Naive thymus-derived CD4-positive, alpha-beta T cell (primary cell): ENCODE data around the gene RPS2. TPM values are rescaled to one million over a fixed set of nuclear protein-coding genes. Genes with fewer than 3 reads are reported as not detected.
"Not testable (repeated sequence)": the region's sequence is repeated elsewhere in the genome, so short reads cannot be mapped to it uniquely, and the experiment has no call there.

ENCODE experiments used
- ATAC-seq: fragments of 150-1000 bp; cut with Tn5 transposase; 2 replicates; pipeline ENCODE4 v1.10.0; 2021; ENCODE audit warnings: mild to moderate bottlenecking, moderate library complexity
- CTCF ChIA-PET: fragments of 350-600 bp; sonication (Branson Sonifier 250); formaldehyde crosslinking; loops from one replicate; lab custom pipeline; 2021; ENCODE audit warnings: antibody characterized with exemption; lab: Charles Lee
- POLR2A ChIA-PET: fragments of 350-600 bp; sonication (Branson Sonifier 250); formaldehyde crosslinking; loops from one replicate; lab custom pipeline; 2021; ENCODE audit warnings: antibody characterized with exemption, inconsistent platforms; lab: Charles Lee
- DNase-seq, 9 donors: peaks; one replicate each; pipeline versions ENCODE4 v3.0.0 to v3.0.0-alpha.2; 2020 to 2022; ENCODE audit warnings: mixed read lengths in 1 of 9
- H3K27ac ChIP-seq: one replicate; pipeline ENCODE4 v1.7.0; 2013; ENCODE audit warnings: mild to moderate bottlenecking, low read depth, low read length, moderate library complexity
- H3K27me3 ChIP-seq, 2 donors: one replicate each; pipeline ENCODE4 v1.7.0; 2013; ENCODE audit warnings: low read length in 2 of 2, mild to moderate bottlenecking in 2 of 2, moderate library complexity in 2 of 2; ENCODE audit not compliant: control insufficient read depth in 2 of 2, insufficient read depth in 2 of 2
- H3K36me3 ChIP-seq, 3 experiments: 1 replicate in 2 of 3; 2 replicates in 1 of 3; pipeline ENCODE4 v1.7.0; 2013; ENCODE audit warnings: low read length in 3 of 3, mild to moderate bottlenecking in 3 of 3, moderate library complexity in 1 of 3; ENCODE audit not compliant: insufficient read depth in 3 of 3, control insufficient read depth in 2 of 3
- H3K4me1 ChIP-seq, 2 donors: one replicate each; pipeline ENCODE4 v1.7.0; 2013; ENCODE audit warnings: low read length in 2 of 2, mild to moderate bottlenecking in 2 of 2, moderate library complexity in 1 of 2; ENCODE audit not compliant: control insufficient read depth in 2 of 2, insufficient read depth in 2 of 2
- H3K4me3 ChIP-seq: 2 replicates; pipeline ENCODE4 v1.7.0; 2013; ENCODE audit warnings: mild to moderate bottlenecking, low read length
- H3K9me3 ChIP-seq, 3 experiments: 1 replicate in 2 of 3; 2 replicates in 1 of 3; pipeline ENCODE4 v1.7.0; 2013; ENCODE audit warnings: low read length in 3 of 3; ENCODE audit not compliant: control insufficient read depth in 2 of 3
- H3K27ac Mint-ChIP-seq, 9 donors: one replicate each; pipeline ENCODE4 v1.8.0; 2020 to 2022; ENCODE audit warnings: mixed read lengths in 9 of 9, mild to moderate bottlenecking in 8 of 9, moderate library complexity in 5 of 9, inconsistent platforms in 2 of 9
- H3K27me3 Mint-ChIP-seq, 5 donors: one replicate each; pipeline ENCODE4 v1.8.0; 2021 to 2022; ENCODE audit warnings: mixed read lengths in 5 of 5, mild to moderate bottlenecking in 1 of 5
- H3K36me3 Mint-ChIP-seq, 5 donors: one replicate each; pipeline ENCODE4 v1.8.0; 2020 to 2022; ENCODE audit warnings: mixed read lengths in 5 of 5, mild to moderate bottlenecking in 3 of 5, inconsistent platforms in 1 of 5
- H3K4me1 Mint-ChIP-seq, 7 donors: one replicate each; pipeline ENCODE4 v1.8.0; 2020 to 2022; ENCODE audit warnings: mixed read lengths in 7 of 7, mild to moderate bottlenecking in 3 of 7, inconsistent platforms in 1 of 7
- H3K4me3 Mint-ChIP-seq, 10 donors: one replicate each; pipeline ENCODE4 v1.8.0; 2020 to 2022; ENCODE audit warnings: mild to moderate bottlenecking in 10 of 10, mixed read lengths in 10 of 10, moderate library complexity in 6 of 10, inconsistent platforms in 2 of 10
- H3K9me3 Mint-ChIP-seq, 11 donors: one replicate each; pipeline ENCODE4 v1.8.0; 2020 to 2022; ENCODE audit warnings: mixed read lengths in 11 of 11, mild to moderate bottlenecking in 4 of 11, inconsistent platforms in 1 of 11, moderate library complexity in 1 of 11
- intact Hi-C, 2 donors: fragments of 100-400 bp; cut with micrococcal nuclease; formaldehyde crosslinking; loops; one replicate each; pipeline ENCODE4 v1.15.1; 2023
- polyA plus RNA-seq, 2 donors: library from polyadenylated mRNA; unstranded; fragments of 300-500 nt; fragmentation: Illumina TruSeq; gene quantifications; one replicate each; pipeline ENCODE4 v1.2.3, GENCODE V29; 2021
- total RNA-seq, 6 experiments: library from RNA in 5 of 6; stranded (reverse) in 5 of 6; gene quantifications; 1 replicate in 5 of 6; 2 replicates in 1 of 6; pipeline ENCODE4 v1.2.3 and lab custom pipeline; 2021 to 2026

RPS2 gene
- total and polyA plus RNA-seq, 7 experiments from 2014 or later = 2,562 to 7,254 (median 3,209) TPM

DNA sequence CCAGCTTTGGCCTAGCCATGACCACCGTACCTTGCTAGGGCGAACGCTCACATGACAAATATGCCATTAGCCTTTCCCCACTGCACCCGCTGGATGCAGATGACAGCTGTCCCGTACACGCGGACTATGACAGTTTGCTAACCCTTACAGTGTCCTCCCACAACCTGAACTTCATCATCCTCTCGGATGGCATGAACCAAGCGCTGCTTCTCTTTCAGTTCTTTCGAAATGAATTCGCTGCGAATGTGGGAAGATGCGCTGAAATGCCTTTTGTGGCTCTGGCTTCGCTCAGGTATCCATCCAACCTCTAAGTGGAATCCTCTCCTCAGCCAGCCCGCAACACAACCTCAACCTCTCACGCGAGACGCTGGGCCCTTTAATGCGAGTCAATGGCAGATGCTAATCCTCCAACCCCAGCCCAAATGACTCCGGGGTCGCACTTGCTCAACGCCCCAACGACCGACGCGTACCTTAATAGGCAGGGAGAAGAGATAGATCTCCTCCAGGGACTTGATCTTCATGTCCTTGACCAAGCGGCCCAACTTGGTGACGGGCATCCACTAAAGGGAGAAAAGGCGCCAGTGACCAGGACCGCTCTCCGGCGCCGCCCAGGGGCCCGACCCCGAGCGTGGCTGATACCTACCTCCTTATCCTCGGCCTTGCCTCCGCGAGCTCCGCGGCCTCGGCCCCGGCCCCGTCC is 670 bp downstream of the RPS2 start:
- intact Hi-C loops = loop anchor here (1.0 to 10.0 kb wide), 11 partner anchors 8 to 1283 kb away; partner anchors contain the start of genes TBL3 (in 2 of the 2), ZNF598 (in 2 of the 2), ATP6V0C (in 1 of the 2) and CRAMP1 (in 1 of the 2)
- peaks cover 8 to 26% (median 10%) of the 10 kb centered on the region in 3 experiments for H3K36me3 ChIP-seq
- Mint-ChIP-seq H3K9me3 (peaks cover 0 to 3% (median 0%) of the 10 kb centered on the region in 11 donors), H3K27me3 (no peaks in the 10 kb centered on the region), H3K4me3 (peak overlapping the region; percentile 89 to 97 (median 94)), H3K27ac (peak overlapping the region; percentile 88 to 97 (median 96)), H3K36me3 (peaks cover 3 to 25% (median 10%) of the 10 kb centered on the region in 5 donors), H3K4me1 (peaks cover 21 to 49% (median 32%) of the 10 kb centered on the region in 7 donors)
- H3K27me3 ChIP-seq = no peaks in the 10 kb centered on the region
- POLR2A ChIA-PET = interaction anchor here (0.6 to 3.5 kb wide), 37 partner anchors 8 to 1584 kb away, joined by 3 to 61 read pairs (median 5); partner anchors contain the start of genes AMDHD2, CEMP1, FAHD1 and GFER
- H3K27ac ChIP-seq = peak overlapping the region; percentile 100
- peak overlapping the region; percentile 81 for H3K4me3 ChIP-seq
- peak; percentile 24 for ATAC-seq
- H3K4me1 ChIP-seq = peaks cover 27 to 43% of the 10 kb centered on the region in 2 donors
- CTCF ChIA-PET = interaction anchor here (0.6 kb wide), 1 partner anchor 41 kb away, joined by 3 read pairs; no protein-coding TSS in a partner anchor
- DNase-seq = peak in 1 of 9 donors; percentile 51
- H3K9me3 ChIP-seq = no peaks in the 10 kb centered on the region

DNA sequence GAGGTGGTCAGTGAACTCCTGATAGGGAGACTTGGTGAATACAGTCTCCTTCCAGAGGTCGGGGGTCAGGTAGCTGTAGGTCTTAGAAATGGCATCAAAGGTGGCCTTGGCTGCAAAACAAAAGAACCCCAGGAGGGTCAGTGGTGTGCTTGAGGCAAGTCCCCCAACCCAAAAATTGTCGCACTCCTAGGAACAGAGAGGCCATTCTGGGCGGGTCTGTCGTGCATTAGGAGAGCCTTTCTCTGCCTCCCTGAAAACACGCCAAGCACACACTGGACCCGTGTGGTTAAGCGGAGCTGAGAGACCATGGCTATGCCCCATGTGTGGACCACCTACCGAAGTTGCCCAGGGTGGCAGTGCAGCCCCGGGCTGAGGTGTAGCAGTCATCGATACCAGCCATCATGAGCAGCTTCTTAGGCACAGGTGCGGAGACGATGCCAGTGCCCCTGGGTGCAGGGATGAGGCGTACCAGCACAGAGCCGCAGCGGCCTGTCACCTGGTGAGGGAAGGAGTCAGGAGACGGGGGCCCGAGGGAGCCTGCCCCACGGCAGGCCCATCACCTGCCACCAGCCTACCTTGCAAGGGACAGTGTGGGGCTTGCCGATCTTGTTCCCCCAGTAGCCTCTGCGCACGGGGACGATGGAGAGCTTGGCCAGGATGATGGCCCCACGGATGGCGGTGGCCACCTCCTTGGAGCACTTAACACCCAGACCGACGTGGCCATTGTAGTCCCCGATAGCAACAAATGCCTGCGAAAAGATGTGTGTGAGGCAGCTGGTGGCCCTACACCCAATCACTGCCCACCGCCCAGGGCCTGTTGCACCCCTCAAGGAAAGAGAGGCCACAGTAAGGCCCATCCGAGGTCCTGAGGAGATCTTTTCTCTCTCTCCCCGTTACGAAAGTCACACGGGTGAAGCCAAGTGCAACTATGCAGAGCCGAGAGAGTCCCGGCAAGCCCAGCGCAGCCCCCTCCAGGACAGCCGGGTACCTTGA is 2.2 kb downstream of the RPS2 start:
- H3K9me3 Mint-ChIP-seq, ATAC-seq, H3K27me3 Mint-ChIP-seq, H3K27me3 ChIP-seq, H3K4me3 ChIP-seq, CTCF ChIA-PET, DNase-seq, H3K9me3 ChIP-seq: not testable (repeated sequence)
- Histone ChIP-seq H3K36me3 (peaks cover 8 to 26% (median 10%) of the 10 kb centered on the region in 3 experiments), H3K27ac (peak overlapping the region; percentile 100), H3K4me1 (peaks cover 31 to 45% of the 10 kb centered on the region in 2 donors)
- Mint-ChIP-seq H3K4me3 (peak overlapping the region; percentile 51 to 97 (median 92)), H3K36me3 (peaks cover 3 to 25% (median 10%) of the 10 kb centered on the region in 5 donors), H3K4me1 (peaks cover 21 to 49% (median 32%) of the 10 kb centered on the region in 7 donors), H3K27ac (peak overlapping the region in 7 of 9 donors; percentile 47 to 97 (median 96))
- POLR2A ChIA-PET = interaction anchor here (1.4 to 3.0 kb wide), 6 partner anchors 9 to 193 kb away, joined by 3 to 61 read pairs (median 8); partner anchors contain the start of genes GFER, NOXO1, TBL3 and TRAF7
- intact Hi-C loops = loop anchor here (5.0 to 10.0 kb wide), 2 partner anchors 348 to 550 kb away; partner anchors contain the start of genes ATP6V0C (in 1 of the 2), CRAMP1 (in 1 of the 2) and IFT140 (in 1 of the 2)

DNA sequence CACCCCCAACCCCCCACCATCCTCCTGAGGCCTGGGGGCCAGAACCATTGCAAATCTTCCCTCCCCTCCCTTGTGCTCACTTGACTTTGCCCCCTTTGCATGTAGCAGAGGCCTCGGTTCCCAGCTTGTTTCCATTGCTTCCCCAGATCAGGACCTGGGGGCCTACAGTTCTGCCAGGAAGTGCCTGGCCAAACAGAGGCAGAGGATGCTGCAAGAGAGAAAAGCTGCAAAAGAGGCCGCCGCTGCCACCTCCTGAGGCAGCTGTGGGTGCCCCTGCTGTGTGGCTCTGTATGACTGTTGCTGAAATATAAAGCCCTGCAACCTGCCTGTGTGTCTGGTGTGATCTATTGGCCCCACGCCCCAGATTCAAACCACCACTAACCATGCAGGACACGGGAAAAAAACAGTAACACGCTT is 3.0 kb downstream of the RPS2 start:
- peaks cover 0 to 2% (median 0%) of the 10 kb centered on the region in 5 donors for H3K27me3 Mint-ChIP-seq
- DNase-seq = no peak
- peaks cover 31 to 45% of the 10 kb centered on the region in 2 donors for H3K4me1 ChIP-seq
- H3K36me3 ChIP-seq = peaks cover 8 to 26% (median 10%) of the 10 kb centered on the region in 3 experiments
- no peak overlapping the region for H3K4me3 ChIP-seq
- peaks cover 3 to 25% (median 10%) of the 10 kb centered on the region in 5 donors for H3K36me3 Mint-ChIP-seq
- no peaks in the 10 kb centered on the region for H3K9me3 ChIP-seq
- H3K4me3 Mint-ChIP-seq = peak overlapping the region in 6 of 10 donors; percentile 16 to 97 (median 40)
- peak overlapping the region in 4 of 9 donors; percentile 64 to 88 (median 79) for H3K27ac Mint-ChIP-seq
- H3K4me1 Mint-ChIP-seq = peaks cover 21 to 49% (median 32%) of the 10 kb centered on the region in 7 donors
- intact Hi-C loops = loop anchor here (5.0 to 10.0 kb wide), 2 partner anchors 347 to 551 kb away; partner anchors contain the start of genes ATP6V0C (in 1 of the 2), CRAMP1 (in 1 of the 2) and IFT140 (in 1 of the 2)
- CTCF ChIA-PET = no interaction called here
- H3K27ac ChIP-seq = no peak overlapping the region
- POLR2A ChIA-PET = interaction anchor here (1.3 to 3.4 kb wide), 7 partner anchors 9 to 193 kb away, joined by 3 to 38 read pairs (median 7); partner anchors contain the start of genes MSRB1, NOXO1, TBL3 and TRAF7
- no peaks in the 10 kb centered on the region for H3K27me3 ChIP-seq
- ATAC-seq = no peak
- peaks cover 0 to 3% (median 0%) of the 10 kb centered on the region in 11 donors for H3K9me3 Mint-ChIP-seq

DNA sequence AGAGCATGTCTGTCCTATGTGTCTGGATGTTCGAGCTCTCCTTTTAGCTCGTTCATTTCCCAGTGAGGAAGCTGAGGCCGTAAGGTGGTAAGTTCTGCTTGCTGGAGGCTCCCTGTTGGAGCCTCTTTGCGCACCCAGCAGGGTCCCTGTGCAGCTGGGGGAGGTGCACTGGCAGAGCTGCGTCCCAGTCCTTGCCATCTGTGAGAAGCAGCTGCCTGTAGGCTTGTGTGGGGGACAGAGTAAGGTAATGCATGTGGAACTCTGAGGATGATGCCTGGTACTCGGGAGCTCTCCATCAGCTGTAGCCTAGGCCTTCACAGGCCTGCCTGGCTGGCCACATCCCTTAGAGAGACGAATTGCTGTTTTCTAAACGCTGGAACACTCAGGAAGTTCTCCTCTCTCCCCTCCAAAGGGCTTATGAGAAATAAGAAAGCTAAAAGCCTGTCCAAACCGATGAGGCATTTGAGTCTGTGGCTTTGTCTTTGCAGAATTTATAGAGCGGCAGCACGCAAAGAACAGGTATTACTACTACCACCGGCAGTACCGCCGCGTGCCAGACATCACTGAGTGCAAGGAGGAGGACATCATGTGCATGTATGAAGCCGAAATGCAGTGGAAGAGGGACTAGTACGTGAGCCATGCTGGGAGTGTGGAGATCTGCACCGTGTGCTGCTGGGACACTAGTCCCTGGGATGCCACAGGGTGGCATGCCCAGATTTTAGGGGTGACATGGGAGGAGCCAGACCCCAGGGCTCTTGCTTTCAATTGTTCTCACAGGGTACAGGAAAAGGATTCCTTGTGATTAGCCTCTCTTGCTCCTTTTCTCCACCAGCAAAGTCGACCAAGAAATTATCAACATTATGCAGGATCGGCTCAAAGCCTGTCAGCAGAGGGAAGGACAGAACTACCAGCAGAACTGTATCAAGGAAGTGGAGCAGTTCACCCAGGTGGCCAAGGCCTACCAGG is 3.7 kb downstream of the RPS2 start:
- H3K27ac ChIP-seq = peak overlapping the region; percentile 92
- CTCF ChIA-PET = interaction anchor here (1.2 kb wide), 1 partner anchor 9 kb away, joined by 5 read pairs; no protein-coding TSS in a partner anchor
- peaks cover 3 to 25% (median 10%) of the 10 kb centered on the region in 5 donors for H3K36me3 Mint-ChIP-seq
- POLR2A ChIA-PET = interaction anchor here (0.8 to 3.4 kb wide), 12 partner anchors 10 to 194 kb away, joined by 3 to 38 read pairs (median 3); partner anchors contain the start of genes MSRB1, NOXO1, TBL3 and TRAF7
- peaks cover 0 to 2% (median 0%) of the 10 kb centered on the region in 5 donors for H3K27me3 Mint-ChIP-seq
- peaks cover 8 to 26% (median 10%) of the 10 kb centered on the region in 3 experiments for H3K36me3 ChIP-seq
- no peaks in the 10 kb centered on the region for H3K27me3 ChIP-seq
- H3K4me3 Mint-ChIP-seq = peak overlapping the region; percentile 85 to 97 (median 91)
- H3K4me1 Mint-ChIP-seq = peaks cover 21 to 48% (median 32%) of the 10 kb centered on the region in 7 donors
- peaks cover 31 to 45% of the 10 kb centered on the region in 2 donors for H3K4me1 ChIP-seq
- ATAC-seq (no peak), DNase-seq (no peak)
- H3K9me3 Mint-ChIP-seq = peaks cover 0 to 3% (median 0%) of the 10 kb centered on the region in 11 donors
- H3K9me3 ChIP-seq = no peaks in the 10 kb centered on the region
- H3K4me3 ChIP-seq = peak overlapping the region; percentile 86
- intact Hi-C loops = loop anchor here (5.0 to 10.0 kb wide), 2 partner anchors 346 to 551 kb away; partner anchors contain the start of genes ATP6V0C (in 1 of the 2), CRAMP1 (in 1 of the 2) and IFT140 (in 1 of the 2)
- peak overlapping the region; percentile 82 to 95 (median 90) for H3K27ac Mint-ChIP-seq
